Stimulated activated CD8-positive, alpha-beta memory T cell treated with anti-CD3 and anti-CD28 coated beads, Interleukin-7, amount 100 ng/mL, for 4 hours (primary cell): Measurements from ENCODE around the gene MFAP4.

Source experiments
- DNase-seq, 2 donors: peaks; one replicate each; pipeline ENCODE4 v3.0.0-alpha.2; 2020; ENCODE audit warnings: low read depth in 2 of 2

MFAP4 gene

GRCh38 chr17:19385521-19385983 is 1.4 kb downstream of the MFAP4 start:
- DNase-seq = no peak

- DNase-seq = no peak
Measured at GRCh38 chr17:19384723-19385391, 2.1 kb downstream of the MFAP4 start.

GRCh38 chr17:19383681-19384470 is 3.1 kb downstream of the MFAP4 start:
- no peak for DNase-seq

DNA sequence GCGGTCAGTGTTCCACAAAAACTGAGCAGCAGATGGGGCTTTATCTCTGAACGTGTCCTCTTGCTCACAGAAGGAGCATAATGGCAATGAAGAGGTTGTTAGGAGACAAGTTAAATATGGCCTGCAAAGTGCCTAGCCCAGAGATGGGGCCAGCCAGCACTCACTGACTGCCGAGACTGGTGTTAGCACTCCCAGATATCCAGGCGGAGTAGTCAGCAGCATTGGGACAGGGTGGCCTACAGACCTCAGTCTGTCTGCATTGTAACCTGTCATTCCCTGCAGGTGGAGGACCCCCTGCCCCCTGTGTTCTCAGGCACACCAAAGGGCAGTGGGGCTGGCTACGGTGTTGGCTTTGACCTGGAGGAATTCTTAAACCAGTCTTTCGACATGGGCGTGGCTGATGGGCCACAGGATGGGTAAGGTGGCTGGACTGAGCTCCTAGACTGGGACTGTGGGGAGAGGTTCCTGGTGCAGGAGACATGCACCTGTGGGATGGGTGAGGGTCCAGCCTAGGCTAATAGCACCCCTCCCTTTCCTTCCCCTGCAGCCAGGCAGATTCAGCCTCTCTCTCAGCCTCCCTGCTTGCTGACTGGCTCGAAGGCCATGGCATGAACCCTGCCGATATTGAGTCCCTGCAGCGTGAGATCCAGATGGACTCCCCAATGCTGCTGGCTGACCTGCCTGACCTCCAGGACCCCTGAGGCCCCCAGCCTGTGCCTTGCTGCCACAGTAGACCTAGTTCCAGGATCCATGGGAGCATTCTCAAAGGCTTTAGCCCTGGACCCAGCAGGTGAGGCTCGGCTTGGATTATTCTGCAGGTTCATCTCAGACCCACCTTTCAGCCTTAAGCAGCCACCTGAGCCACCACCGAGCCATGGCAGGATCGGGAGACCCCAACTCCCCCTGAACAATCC is 4.2 kb downstream of the MFAP4 start:
- no peak for DNase-seq

DNA sequence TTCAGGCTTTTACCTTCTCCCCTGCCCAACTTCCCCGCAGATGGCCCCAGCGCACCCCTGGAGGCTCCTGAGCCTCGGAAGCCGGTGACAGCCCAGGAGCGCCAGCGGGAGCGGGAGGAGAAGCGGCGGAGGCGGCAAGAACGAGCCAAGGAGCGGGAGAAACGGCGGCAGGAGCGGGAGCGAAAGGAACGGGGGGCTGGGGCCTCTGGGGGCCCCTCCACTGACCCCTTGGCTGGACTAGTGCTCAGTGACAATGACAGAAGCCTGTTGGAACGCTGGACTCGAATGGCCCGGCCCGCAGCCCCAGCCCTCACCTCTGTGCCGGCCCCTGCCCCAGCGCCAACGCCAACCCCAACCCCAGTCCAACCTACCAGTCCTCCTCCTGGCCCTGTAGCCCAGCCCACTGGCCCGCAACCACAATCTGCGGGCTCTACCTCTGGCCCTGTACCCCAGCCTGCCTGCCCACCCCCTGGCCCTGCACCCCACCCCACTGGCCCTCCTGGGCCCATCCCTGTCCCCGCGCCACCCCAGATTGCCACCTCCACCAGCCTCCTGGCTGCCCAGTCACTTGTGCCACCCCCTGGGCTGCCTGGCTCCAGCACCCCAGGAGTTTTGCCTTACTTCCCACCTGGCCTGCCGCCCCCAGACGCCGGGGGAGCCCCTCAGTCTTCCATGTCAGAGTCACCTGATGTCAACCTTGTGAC is 5.1 kb downstream of the MFAP4 start:
- DNase-seq = no peak

GRCh38 chr17:19381361-19381740 is 5.6 kb downstream of the MFAP4 start:
- DNase-seq = no peak

DNA sequence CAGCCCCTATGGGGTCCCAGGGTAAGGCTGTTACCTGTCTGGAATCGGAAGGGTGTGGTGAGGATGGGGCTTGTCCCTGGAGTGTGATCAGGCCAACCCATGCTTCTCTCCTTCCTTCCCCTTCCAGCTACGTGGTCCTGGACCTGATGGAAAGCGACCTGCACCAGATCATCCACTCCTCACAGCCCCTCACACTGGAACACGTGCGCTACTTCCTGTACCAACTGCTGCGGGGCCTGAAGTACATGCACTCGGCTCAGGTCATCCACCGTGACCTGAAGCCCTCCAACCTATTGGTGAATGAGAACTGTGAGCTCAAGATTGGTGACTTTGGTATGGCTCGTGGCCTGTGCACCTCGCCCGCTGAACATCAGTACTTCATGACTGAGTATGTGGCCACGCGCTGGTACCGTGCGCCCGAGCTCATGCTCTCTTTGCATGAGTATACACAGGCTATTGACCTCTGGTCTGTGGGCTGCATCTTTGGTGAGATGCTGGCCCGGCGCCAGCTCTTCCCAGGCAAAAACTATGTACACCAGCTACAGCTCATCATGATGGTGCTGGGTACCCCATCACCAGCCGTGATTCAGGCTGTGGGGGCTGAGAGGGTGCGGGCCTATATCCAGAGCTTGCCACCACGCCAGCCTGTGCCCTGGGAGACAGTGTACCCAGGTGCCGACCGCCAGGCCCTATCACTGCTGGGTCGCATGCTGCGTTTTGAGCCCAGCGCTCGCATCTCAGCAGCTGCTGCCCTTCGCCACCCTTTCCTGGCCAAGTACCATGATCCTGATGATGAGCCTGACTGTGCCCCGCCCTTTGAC is 6.3 kb downstream of the MFAP4 start:
- no peak for DNase-seq

GRCh38 chr17:19379361-19380065 is 7.5 kb downstream of the MFAP4 start:
- DNase-seq = no peak

DNA sequence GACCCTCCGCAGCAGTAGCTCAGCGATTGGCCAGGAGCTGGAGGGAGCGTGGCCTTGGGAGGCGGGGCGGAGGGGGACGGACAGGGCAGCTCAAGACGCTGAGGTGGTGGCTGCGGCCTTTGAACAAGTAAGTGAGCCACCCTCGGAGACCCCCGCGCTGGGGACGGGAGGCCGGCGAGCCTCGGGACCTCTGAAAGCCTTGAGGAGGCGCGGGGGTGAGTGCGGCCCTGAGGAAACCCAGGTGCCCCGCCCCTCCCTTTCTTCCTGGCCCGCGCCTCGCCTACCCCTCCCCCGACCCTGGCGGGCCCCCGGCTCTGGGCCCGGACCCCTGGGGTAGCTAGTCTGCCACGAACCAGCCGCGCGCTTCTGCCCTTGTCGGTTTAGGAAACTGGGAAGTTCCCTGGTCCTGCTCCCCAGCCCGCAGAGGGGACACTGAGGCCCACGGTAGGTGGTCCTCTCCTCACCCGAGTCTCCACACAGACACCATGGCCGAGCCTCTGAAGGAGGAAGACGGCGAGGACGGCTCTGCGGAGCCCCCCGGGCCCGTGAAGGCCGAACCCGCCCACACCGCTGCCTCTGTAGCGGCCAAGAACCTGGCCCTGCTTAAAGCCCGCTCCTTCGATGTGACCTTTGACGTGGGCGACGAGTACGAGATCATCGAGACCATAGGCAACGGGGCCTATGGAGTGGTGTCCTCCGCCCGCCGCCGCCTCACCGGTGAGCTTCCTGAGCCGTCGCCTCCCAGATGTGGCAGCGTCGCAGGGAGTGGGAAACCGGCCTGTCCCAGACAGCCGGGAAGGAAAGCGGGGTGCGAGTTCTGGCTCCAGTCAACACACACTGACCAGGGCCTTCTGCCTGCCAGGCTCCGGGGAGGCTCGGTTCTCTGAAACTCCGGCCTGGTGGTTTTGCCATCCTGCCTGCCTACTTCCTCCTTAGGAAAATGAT is 8.3 kb downstream of the MFAP4 start, which contains the start of gene MAPK7:
Gene MAPK7 (plus strand): TSS at position 83 of the 945 bp plus-strand sequence. CDS start 403 bp downstream, at position 486.
- no peak for DNase-seq

DNA sequence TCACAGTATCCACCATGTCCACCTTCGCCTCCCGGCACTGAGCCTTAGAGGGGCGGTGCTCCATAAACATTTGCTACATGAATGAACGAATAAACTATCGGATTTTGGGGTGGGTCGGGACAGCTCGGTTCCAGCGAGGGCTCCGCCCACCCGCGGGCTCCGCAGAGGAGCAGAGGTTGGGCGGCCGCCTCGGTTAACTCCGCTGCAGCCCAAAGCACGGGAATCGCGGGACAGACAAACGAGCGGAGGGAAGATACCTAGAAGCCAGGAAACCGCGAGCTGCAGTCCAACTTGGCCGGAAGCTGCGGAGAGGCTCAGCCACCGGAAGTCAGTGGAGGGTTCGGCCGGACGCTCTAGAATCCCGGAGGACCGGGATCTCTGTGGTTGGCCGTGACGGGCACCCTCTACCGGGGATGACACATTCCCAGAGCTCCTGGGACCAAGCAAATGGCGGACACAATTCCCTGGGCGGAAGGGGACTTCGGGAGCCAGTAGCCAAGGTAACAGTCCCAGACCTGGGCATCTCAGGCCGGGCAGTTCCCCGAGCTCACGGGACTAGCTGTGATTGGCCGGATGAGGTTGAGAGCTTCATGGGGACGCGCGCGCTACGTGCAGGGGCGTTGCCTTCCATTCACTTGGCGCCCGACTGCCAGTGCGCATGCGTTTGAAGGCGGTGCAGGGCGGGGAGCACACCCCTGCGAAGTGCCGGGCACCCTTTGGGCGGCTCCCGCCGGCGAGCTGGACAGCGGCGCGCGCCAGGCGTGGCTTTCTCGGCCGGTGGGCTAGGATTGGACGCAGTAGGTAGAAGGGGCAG is 9.2 kb downstream of the MFAP4 start:
- DNase-seq = peak; percentile 87 to 93

- DNase-seq = no peak
Measured at GRCh38 chr17:19376811-19377210, 10.2 kb downstream of the MFAP4 start.

- DNase-seq = no peak
Measured at GRCh38 chr17:19375732-19376131, 11.3 kb downstream of the MFAP4 start.

- no peak for DNase-seq
Measured at GRCh38 chr17:19374136-19374535, 12.9 kb downstream of the MFAP4 start.

GRCh38 chr17:19372866-19373504 is 14.0 kb downstream of the MFAP4 start:
- no peak for DNase-seq

GRCh38 chr17:19372439-19372838 is 14.6 kb downstream of the MFAP4 start:
- no peak for DNase-seq

GRCh38 chr17:19372011-19372370 is 15.0 kb downstream of the MFAP4 start:
- no peak for DNase-seq

GRCh38 chr17:19371259-19372010 is 15.6 kb downstream of the MFAP4 start:
- no peak for DNase-seq
